ENCODE results near the gene GPR31. TPM values are rescaled to one million over a fixed set of nuclear protein-coding genes. Genes with fewer than 3 reads are reported as not detected.

GPR31 gene
- total and polyA plus RNA-seq, 8 donors = 0.08 TPM; not detected in 7

DNA sequence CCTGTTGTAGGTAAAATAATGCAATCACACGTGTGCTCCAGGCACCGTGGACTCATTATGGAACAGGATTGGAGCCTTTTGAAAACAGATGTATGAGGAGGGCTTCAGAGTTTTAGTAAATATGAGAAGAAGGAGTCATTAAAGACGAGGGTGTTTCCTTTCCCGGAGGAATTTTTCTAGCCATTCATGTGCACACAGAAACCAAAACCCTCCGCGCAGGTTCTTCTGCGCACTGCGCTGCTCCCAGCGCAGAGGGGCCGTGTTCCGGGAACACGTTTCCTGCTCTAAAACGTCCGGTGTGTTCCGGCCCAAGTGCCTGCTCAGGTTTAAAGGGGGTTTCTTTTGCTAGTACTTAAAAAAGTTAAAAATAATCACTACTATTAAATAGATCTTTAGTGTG lies 11.6 kb downstream of the GPR31 start:
- Histone ChIP-seq H3K4me1 (no peaks in the 10 kb centered on the region), H3K4me3 (peak overlapping the region in 1 of 2 donors; percentile 8), H3K36me3 (no peaks in the 10 kb centered on the region), H3K27ac (no peak overlapping the region), H3K9me3 (no peaks in the 10 kb centered on the region), H3K27me3 (peaks cover 0 to 22% of the 10 kb centered on the region in 2 donors)
- peak in 1 of 4 donors; percentile 19 for DNase-seq
- intact Hi-C loops (cut with DNase I) = loop anchor here in 1 of 2 donors (10.0 kb wide), 1 partner anchor 371 kb away; no protein-coding TSS in a partner anchor
- ATAC-seq = peak; percentile 39
- TF ChIP-seq, protein P1, sequence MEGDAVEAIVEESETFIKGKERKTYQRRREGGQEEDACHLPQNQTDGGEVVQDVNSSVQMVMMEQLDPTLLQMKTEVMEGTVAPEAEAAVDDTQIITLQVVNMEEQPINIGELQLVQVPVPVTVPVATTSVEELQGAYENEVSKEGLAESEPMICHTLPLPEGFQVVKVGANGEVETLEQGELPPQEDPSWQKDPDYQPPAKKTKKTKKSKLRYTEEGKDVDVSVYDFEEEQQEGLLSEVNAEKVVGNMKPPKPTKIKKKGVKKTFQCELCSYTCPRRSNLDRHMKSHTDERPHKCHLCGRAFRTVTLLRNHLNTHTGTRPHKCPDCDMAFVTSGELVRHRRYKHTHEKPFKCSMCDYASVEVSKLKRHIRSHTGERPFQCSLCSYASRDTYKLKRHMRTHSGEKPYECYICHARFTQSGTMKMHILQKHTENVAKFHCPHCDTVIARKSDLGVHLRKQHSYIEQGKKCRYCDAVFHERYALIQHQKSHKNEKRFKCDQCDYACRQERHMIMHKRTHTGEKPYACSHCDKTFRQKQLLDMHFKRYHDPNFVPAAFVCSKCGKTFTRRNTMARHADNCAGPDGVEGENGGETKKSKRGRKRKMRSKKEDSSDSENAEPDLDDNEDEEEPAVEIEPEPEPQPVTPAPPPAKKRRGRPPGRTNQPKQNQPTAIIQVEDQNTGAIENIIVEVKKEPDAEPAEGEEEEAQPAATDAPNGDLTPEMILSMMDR (IDR thresholded peaks at IDR 0.05) = no peak

- no peaks in the 10 kb centered on the region for H3K9me3 ChIP-seq
- no peak overlapping the region for H3K4me3 ChIP-seq
- H3K27me3 ChIP-seq = peaks cover 0 to 22% of the 10 kb centered on the region in 2 donors
- intact Hi-C loops (cut with DNase I) = loop anchor here in 1 of 2 donors (10.0 kb wide), 1 partner anchor 371 kb away; no protein-coding TSS in a partner anchor
- TF ChIP-seq, protein P1 (IDR thresholded peaks at IDR 0.05) = no peak
- DNase-seq = no peak
- no peak overlapping the region for H3K27ac ChIP-seq
- no peaks in the 10 kb centered on the region for H3K4me1 ChIP-seq
- ATAC-seq = no peak
- no peaks in the 10 kb centered on the region for H3K36me3 ChIP-seq
These were observed 12.3 kb downstream of the GPR31 start for GRCh38 chr6:167145461-167145860.

- no peak for ATAC-seq
- H3K4me1 ChIP-seq = no peaks in the 10 kb centered on the region
- no peak overlapping the region for H3K4me3 ChIP-seq
- no peaks in the 10 kb centered on the region for H3K9me3 ChIP-seq
- DNase-seq = no peak
- peaks cover 0 to 22% of the 10 kb centered on the region in 2 donors for H3K27me3 ChIP-seq
- no peaks in the 10 kb centered on the region for H3K36me3 ChIP-seq
- H3K27ac ChIP-seq = no peak overlapping the region
- intact Hi-C loops (cut with DNase I) = loop anchor here in 1 of 2 donors (10.0 kb wide), 1 partner anchor 368 kb away; no protein-coding TSS in a partner anchor
- TF ChIP-seq, protein P1 (IDR thresholded peaks at IDR 0.05) = no peak
These were observed 14.7 kb downstream of the GPR31 start for GRCh38 chr6:167143041-167143440.

DNA sequence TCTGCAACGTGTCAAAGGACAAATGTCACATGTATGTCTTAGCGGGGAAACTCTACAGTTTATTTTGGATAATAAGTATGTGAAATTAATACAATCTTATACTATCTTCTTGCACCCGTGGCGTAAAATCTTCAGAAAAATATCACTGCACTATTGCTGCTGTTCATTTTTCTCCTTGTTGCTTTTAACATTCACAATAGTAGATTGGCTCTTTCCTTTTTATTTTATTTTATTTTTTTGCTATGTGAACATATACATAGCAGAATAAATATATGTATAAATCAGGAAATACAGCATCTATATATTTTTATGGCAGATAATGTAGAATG lies 15.4 kb downstream of the GPR31 start:
- H3K36me3 ChIP-seq = no peaks in the 10 kb centered on the region
- no peaks in the 10 kb centered on the region for H3K9me3 ChIP-seq
- ATAC-seq = no peak
- no peak for DNase-seq
- TF ChIP-seq, protein P1 (IDR thresholded peaks at IDR 0.05) = no peak
- H3K4me1 ChIP-seq = no peaks in the 10 kb centered on the region
- H3K27me3 ChIP-seq = peaks cover 0 to 22% of the 10 kb centered on the region in 2 donors
- no peak overlapping the region for H3K4me3 ChIP-seq
- H3K27ac ChIP-seq = no peak overlapping the region
- intact Hi-C loops (cut with DNase I) = loop anchor here in 1 of 2 donors (10.0 kb wide), 1 partner anchor 368 kb away; no protein-coding TSS in a partner anchor

DNA sequence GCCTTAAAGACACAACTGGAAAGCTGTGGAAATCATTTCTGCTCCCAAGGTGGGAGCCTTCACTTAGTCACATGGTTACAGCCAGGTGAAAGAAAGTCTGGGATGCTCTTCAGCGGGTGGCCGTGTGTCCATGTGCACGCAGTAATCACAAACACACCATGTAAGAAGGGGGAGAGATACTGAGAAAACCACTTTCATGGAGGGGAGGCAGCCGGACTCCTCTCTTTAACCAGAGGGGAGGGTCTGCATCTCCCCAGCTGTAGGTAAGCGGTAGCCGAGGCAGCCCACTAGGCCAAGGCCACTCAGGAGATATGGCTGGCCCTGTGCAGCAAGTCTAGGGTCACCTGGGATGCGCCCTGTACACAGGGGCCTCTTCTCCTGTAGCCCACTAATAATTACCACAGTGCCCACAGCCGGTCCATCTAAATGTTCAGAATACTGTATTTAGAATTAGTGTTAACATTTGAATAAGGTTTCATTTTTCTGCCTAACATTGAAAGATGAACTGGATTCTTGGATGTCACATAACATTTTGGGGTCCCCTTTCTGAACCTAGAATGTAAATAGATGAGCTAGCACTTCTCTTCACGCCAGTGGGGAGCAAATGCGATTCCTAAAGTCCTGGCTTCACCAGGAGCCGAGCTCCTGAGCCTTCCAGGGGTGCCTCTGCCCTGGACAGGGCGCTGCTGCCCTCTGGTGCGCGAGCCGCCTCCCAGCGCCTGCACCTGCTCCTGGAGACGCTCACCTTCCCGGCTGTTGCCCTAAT lies 15.9 kb downstream of the GPR31 start:
- H3K27ac ChIP-seq = no peak overlapping the region
- TF ChIP-seq, protein P1 (IDR thresholded peaks at IDR 0.05) = peak; percentile 62 to 67
- peak; percentile 95 for ATAC-seq
- H3K4me3 ChIP-seq = no peak overlapping the region
- H3K36me3 ChIP-seq = no peaks in the 10 kb centered on the region
- H3K9me3 ChIP-seq = no peaks in the 10 kb centered on the region
- intact Hi-C loops (cut with DNase I) = loop anchor here in 1 of 2 donors (10.0 kb wide), 1 partner anchor 367 kb away; no protein-coding TSS in a partner anchor
- peak in 3 of 4 donors; percentile 44 to 92 (median 61) for DNase-seq
- peaks cover 0 to 17% of the 10 kb centered on the region in 2 donors for H3K27me3 ChIP-seq
- H3K4me1 ChIP-seq = no peaks in the 10 kb centered on the region

All from left lung (tissue), 10 donors.